HG03066 (cell line): ENCODE results near the gene ACOX3.
A peak's percentile ranks its signal among the peaks of the same experiment; 100 is the strongest.
"Not testable (repeated sequence)": the region's sequence is repeated elsewhere in the genome, so short reads cannot be mapped to it uniquely, and the experiment has no call there.

Experiments used
- ATAC-seq: cut with Tn5 transposase; IDR thresholded peaks from one replicate; pipeline ENCODE4 v1.9.1; 2021; ENCODE audit warnings: low read depth; ENCODE audit not compliant: unreplicated experiment

Gene ACOX3

GRCh38 chr4:8407756-8408155 is 32.8 kb downstream of the ACOX3 start:
- ATAC-seq = no peak

DNA sequence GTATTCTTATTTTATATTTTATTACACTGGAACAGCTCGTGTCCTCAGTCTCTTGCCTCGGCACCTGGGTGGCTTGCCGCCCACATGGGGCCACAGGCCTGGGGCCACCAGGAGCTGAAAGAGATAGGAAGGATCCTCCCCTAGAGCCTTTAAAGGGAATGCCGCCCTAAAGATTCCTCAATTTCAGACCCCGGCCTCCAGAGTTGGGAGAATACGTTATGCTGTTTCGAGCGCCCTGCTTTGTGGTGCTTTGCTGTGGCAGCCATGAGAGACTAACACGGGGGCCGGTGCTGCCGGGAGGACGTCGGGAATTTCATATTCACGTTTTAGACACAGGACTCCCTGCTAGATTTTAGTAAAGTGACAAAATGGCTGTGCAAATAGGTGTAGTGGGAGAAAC is 33.2 kb downstream of the ACOX3 start:
- no peak for ATAC-seq

DNA sequence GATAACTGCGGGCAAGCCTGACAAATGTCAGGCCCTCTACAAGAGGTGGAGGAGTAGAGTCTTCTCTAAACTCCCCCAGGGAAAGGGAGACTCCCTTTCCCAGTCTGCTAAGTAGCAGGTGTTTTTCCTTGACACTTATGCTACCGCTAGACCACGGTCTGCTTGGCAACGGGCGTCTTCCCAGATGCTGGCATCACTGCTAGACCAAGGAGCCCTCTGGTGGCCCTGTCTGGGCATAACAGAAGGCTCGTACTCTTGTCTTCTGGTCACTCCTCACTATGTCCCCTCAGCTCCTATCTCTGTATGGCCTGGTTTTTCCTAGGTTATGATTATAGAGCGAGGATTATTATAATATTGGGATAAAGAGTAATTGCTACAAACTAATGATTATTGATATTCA is 33.6 kb downstream of the ACOX3 start:
- ATAC-seq = not testable (repeated sequence)

GRCh38 chr4:8405516-8405875 is 35.0 kb downstream of the ACOX3 start:
- ATAC-seq = no peak

- ATAC-seq = no peak
Measured at GRCh38 chr4:8404791-8405515, 35.6 kb downstream of the ACOX3 start.

DNA sequence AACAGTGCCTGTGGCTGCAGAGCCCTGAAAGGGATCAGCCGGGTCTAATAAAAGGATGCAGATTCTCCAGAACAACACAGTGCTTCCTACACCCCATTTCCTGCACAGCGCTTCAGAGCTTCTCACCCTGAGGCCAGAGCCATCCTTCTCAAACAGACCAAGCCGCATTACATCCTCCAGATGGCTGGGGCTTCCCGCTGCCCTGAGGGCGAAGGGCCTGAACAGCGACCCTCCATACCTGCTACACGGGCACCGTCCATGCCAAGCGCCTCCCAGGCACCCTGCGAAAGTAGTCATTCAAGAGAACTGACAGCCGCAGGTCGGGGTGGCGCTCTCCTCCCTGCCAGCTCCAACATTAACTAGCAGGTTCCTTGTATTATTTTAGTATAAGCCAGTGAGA is 36.5 kb downstream of the ACOX3 start:
- ATAC-seq = no peak

- ATAC-seq = no peak
Measured at GRCh38 chr4:8403173-8403753, 37.3 kb downstream of the ACOX3 start.

DNA sequence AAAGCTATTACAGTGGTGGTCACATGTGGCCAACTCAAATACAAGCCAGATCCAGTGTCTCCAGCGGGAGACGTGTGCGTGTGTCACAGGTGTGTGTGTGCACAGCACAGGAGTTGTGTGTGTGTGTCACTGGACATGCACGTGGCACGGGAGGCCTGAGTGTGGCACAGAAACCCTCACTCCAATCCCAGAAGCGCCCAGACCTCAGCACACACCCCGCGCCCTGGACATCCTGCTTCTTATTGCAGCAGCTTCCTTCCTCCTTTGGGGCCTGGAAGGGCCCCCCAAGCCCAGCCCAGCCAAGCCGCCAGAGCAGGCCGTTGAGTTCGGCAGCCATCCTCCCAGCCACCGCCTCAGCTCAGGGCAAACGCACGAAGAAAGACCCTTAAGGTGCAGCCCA is 37.9 kb downstream of the ACOX3 start:
- no peak for ATAC-seq

GRCh38 chr4:8402181-8402597 is 38.3 kb downstream of the ACOX3 start:
- ATAC-seq = no peak

GRCh38 chr4:8401665-8402064 is 38.9 kb downstream of the ACOX3 start:
- no peak for ATAC-seq

GRCh38 chr4:8400632-8401325 is 39.7 kb downstream of the ACOX3 start:
- no peak for ATAC-seq

DNA sequence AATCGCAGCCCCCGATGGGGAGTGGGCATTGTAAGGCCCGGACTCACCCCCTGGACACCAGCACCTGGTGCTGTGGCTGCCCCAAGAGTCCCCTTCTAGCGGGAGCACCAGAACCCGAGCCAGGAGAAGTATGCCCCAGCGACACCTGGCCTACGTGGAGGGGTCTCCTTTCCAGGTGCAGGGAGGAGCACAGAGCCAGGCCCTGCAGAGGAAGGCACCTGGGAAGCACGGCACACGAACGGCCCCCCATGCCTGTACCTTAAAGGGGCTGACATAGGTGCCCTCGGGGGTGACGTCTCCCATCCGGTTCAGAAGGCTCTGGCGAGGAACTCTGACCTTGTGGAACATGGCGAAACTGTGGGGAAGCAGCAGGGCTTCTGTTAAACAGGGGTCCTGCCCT is 41.2 kb downstream of the ACOX3 start:
- no peak for ATAC-seq

DNA sequence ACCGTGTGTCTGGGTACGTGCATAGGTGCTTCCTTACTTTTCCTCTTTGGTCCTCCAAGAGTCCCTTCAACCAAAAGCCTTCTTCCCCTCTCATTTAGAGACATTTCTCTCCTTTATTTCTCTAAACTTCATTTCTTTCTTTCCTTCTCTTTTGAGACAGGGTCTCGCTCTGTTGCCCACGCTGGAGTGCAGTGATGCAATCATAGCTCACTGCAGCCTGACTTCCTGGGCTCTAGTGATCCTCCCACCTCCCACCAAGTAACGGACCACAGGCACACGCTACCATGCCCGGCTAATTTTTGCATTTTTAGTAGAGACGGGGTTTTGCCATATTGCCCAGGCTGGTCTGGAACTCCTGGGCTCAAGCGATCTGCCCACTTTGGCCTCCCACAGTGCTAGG is 42.2 kb downstream of the ACOX3 start:
- no peak for ATAC-seq

DNA sequence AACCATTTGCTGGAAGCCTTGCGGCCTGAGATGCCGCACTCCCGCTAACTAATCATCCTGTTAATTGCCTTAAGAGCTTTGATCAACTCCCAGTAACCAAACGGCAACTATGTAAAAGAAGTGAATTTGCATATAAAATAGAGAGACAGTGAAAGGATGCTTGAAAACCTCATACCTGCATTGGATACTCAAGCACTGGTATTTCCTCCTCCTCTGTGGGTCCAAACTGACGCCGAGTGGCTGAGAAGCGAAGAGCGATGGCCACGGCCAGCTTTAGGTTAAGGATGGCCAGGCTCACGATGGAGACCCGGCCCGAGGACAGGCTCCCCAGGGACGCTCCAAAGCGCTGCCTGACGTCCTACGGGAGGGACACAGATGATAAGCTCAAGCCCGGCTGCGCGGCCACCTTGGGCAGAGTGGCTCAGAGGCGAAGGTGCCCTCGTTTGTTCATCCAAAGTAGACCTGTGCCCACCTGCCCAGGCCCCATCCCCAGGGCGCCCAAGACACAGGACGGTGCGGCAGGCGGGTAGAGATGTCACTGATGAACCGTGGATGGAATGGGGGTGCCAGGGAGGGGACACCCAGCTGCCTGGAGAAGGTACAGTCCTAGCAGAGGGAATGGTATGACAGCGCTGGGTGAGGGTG is 43.6 kb downstream of the ACOX3 start:
- no peak for ATAC-seq

DNA sequence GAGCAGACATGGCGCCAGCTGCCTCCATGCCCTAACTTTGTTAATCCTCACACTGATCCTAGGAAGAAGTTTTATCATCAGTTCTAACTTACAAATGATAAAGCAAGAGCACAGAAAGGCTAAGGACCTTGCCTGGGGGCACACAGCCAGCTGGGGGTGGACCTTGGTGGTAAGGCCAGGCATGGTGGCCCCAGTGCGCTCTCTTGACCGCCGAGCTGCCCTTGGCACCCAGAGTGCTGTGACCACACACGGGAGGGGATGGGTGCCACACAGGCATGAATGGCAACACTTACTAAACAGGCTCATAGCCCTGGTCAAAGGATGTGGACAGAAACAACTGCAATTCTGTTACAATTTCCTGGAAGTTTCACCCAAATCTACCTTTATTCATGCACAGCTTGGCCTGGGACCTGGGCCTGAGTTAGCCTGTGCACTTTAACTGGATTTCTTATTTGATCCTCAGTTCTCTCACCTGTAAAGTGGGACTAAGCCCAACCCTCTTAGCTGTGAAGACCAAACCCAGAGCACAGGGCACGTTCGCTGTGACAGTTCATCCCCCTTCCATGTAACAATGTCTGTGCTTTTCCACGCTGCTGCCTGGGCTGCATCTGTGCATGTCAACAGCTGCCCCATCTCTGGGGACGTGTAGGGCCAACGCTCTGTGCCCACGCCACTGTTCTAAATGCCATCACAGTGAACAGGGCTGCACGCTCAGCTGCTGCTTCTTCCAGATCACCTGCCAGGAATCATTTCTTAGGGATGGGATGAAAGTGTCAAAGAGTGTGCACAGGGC is 44.8 kb downstream of the ACOX3 start:
- no peak for ATAC-seq

- no peak for ATAC-seq
Measured at GRCh38 chr4:8394806-8395205, 45.7 kb downstream of the ACOX3 start.

- no peak for ATAC-seq
Measured at GRCh38 chr4:8394061-8394519, 46.4 kb downstream of the ACOX3 start.

DNA sequence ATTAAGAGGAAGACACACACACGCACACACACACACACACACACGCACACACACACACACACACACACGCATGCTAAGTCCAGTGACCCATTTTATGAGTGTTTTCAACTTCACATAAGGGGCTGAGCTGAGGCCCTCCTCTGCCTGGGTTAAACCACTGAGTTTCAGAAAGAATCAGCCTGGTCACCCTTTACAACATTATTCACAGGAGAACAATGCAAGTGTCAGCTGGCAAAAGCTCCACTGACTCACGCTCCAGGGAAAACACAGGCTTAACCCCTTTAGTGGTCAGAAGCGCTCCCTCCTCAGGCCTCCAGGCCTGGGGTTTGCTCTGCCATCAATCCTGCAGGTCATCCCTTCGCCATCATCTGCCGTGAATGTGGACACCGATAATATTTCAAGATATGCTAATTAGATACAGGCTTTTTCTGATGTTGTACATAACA is 46.9 kb downstream of the ACOX3 start:
- ATAC-seq = no peak

GRCh38 chr4:8392591-8393190 is 47.8 kb downstream of the ACOX3 start:
- ATAC-seq = no peak

DNA sequence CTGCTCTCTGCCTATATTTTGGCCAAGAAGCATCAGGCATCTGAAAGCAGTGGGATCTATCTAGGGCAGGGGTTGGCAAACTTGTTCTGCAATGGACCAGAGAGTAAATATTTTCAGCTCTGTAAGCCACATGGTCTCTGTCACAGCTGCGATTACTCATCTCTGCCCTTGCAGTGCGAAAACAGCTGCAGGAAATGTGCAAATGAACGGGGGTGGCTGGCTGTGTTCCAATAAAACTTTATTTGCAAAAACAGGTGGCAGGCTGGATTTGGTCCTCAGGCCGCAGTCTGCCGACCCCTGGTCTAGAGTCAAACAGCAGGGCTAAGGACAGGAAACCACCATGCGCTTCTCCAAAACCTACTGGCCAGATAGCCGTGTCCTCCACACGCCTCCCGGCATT is 48.6 kb downstream of the ACOX3 start:
- peak; percentile 91 for ATAC-seq
